Measurements from ENCODE around the gene HS6ST2.

HS6ST2 gene

DNA sequence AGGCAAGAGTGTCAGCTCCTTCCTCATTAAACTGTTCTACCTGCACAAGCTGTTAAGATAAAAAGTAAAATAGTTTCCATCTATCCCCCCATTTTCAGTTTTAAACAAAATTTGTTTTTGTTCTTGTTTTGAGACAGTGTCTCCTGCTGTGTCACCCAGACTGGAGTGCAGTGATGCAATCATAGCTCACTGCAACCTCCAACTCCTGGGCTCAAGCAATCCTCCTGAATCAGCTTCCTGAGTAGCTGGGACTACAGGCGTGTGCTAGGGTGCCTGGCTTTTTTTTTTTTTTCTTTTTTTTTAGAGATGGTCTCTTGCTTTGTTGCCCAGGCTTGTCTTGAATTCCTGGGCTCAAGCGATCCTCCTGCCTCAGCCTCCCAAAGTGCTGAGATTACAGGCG, 105.4 kb downstream of the HS6ST2 start:
- H3K4me2 ChIP-seq (ENCODE audit: low read length) = no peak overlapping the region
- H3K9me3 ChIP-seq (ENCODE audit: control insufficient read depth, insufficient read depth, low read length) = no peaks in the 10 kb centered on the region
- H3K4me1 ChIP-seq (ENCODE audit: control insufficient read depth, low read length) = no peaks in the 10 kb centered on the region
- H3F3A ChIP-seq (ENCODE audit: control insufficient read depth, insufficient read depth) = no peaks in the 10 kb centered on the region
- no peaks in the 10 kb centered on the region for H3K36me3 ChIP-seq (ENCODE audit: control insufficient read depth, low read length)
- no peaks in the 10 kb centered on the region for H3K79me2 ChIP-seq (ENCODE audit: control insufficient read depth, low read length)
- H3K27ac ChIP-seq (ENCODE audit: low read depth, low read length) = no peak overlapping the region
- H3K4me3 ChIP-seq (ENCODE audit: low read length) = no peak overlapping the region
- no peaks in the 10 kb centered on the region for H3K27me3 ChIP-seq (ENCODE audit: control insufficient read depth, low read length)
- H3K9me2 ChIP-seq (replicated peaks; ENCODE audit: control insufficient read depth, low read length) = no peaks in the 10 kb centered on the region
- H4K20me1 ChIP-seq (ENCODE audit: control insufficient read depth, insufficient read depth, low read depth, low read length) = no peaks in the 10 kb centered on the region
- TF ChIP-seq, protein P1, sequence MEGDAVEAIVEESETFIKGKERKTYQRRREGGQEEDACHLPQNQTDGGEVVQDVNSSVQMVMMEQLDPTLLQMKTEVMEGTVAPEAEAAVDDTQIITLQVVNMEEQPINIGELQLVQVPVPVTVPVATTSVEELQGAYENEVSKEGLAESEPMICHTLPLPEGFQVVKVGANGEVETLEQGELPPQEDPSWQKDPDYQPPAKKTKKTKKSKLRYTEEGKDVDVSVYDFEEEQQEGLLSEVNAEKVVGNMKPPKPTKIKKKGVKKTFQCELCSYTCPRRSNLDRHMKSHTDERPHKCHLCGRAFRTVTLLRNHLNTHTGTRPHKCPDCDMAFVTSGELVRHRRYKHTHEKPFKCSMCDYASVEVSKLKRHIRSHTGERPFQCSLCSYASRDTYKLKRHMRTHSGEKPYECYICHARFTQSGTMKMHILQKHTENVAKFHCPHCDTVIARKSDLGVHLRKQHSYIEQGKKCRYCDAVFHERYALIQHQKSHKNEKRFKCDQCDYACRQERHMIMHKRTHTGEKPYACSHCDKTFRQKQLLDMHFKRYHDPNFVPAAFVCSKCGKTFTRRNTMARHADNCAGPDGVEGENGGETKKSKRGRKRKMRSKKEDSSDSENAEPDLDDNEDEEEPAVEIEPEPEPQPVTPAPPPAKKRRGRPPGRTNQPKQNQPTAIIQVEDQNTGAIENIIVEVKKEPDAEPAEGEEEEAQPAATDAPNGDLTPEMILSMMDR (IDR thresholded peaks at IDR 0.05; ENCODE audit: low read depth, low read length, poor library complexity, severe bottlenecking) = no peak
- no peak for TF ChIP-seq EZH2phosphoT487 (IDR thresholded peaks at IDR 0.05; ENCODE audit: borderline replicate concordance, low read length)

DNA sequence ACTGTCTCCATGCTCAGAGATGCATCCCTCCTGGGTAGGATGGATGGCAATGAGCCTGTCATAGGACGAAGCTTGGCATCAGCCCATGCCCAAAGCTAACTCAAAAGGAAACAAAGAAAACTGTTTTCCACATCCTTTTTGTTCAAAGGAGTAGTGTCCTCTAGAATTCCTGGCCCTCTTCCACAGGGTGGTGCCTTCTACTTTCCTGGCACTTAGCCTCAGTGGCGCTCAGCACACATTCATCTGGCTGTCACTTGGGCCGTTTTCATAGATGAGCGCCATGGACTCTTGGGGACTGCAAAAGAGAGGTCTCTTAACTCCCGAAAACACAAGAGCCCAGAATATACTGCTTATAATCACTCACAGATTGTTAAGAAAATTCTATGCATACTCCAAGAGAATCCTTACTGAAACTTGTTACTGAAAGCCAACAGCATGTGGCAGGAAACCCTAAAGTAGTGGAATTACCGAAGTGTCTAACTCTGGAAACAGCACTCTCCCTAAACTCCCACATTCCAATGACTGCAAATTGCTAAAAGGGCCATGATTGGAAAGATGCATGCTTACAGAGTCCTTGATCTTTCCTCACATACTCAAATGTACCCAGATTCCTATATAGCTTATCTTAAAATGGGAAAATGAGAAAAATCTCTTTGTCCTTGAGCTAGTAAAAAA, 110.0 kb downstream of the HS6ST2 start:
- H3K4me3 ChIP-seq (ENCODE audit: low read length) = no peak overlapping the region
- no peaks in the 10 kb centered on the region for H3F3A ChIP-seq (ENCODE audit: control insufficient read depth, insufficient read depth)
- TF ChIP-seq, protein P1 (IDR thresholded peaks at IDR 0.05; ENCODE audit: low read depth, low read length, poor library complexity, severe bottlenecking) = no peak
- no peak for TF ChIP-seq EZH2phosphoT487 (IDR thresholded peaks at IDR 0.05; ENCODE audit: borderline replicate concordance, low read length)
- no peaks in the 10 kb centered on the region for H4K20me1 ChIP-seq (ENCODE audit: control insufficient read depth, insufficient read depth, low read depth, low read length)
- H3K36me3 ChIP-seq (ENCODE audit: control insufficient read depth, low read length) = no peaks in the 10 kb centered on the region
- H3K27me3 ChIP-seq (ENCODE audit: control insufficient read depth, low read length) = no peaks in the 10 kb centered on the region
- H3K9me2 ChIP-seq (replicated peaks; ENCODE audit: control insufficient read depth, low read length) = no peaks in the 10 kb centered on the region
- no peaks in the 10 kb centered on the region for H3K79me2 ChIP-seq (ENCODE audit: control insufficient read depth, low read length)
- no peaks in the 10 kb centered on the region for H3K4me1 ChIP-seq (ENCODE audit: control insufficient read depth, low read length)
- H3K9me3 ChIP-seq (ENCODE audit: control insufficient read depth, insufficient read depth, low read length) = no peaks in the 10 kb centered on the region
- no peak overlapping the region for H3K4me2 ChIP-seq (ENCODE audit: low read length)
- H3K27ac ChIP-seq (ENCODE audit: low read depth, low read length) = no peak overlapping the region

DNA sequence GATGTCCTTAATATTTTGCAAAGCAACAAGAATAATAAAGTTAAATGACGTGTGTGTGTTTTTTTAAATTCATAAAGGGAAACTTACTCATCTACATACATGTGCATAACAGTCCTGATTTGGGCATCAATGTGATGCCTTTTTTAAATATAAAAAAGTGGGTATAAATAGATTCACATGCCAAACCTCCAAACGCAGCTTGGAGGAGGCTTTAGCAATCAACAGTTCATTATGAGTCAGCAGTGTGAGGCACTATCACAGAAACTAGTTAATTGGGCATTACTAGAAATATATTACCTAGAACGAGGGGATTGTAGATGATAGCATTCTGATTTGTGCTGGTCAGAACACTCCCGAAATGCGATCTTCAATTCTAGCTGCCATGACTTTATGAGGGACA, 115.1 kb downstream of the HS6ST2 start:
- no peak overlapping the region for H3K4me3 ChIP-seq (ENCODE audit: low read length)
- no peaks in the 10 kb centered on the region for H3K27me3 ChIP-seq (ENCODE audit: control insufficient read depth, low read length)
- no peaks in the 10 kb centered on the region for H3K9me3 ChIP-seq (ENCODE audit: control insufficient read depth, insufficient read depth, low read length)
- no peak for TF ChIP-seq EZH2phosphoT487 (IDR thresholded peaks at IDR 0.05; ENCODE audit: borderline replicate concordance, low read length)
- TF ChIP-seq, protein P1 (IDR thresholded peaks at IDR 0.05; ENCODE audit: low read depth, low read length, poor library complexity, severe bottlenecking) = no peak
- H3K4me2 ChIP-seq (ENCODE audit: low read length) = no peak overlapping the region
- H3F3A ChIP-seq (ENCODE audit: control insufficient read depth, insufficient read depth) = no peaks in the 10 kb centered on the region
- no peaks in the 10 kb centered on the region for H3K4me1 ChIP-seq (ENCODE audit: control insufficient read depth, low read length)
- H4K20me1 ChIP-seq (ENCODE audit: control insufficient read depth, insufficient read depth, low read depth, low read length) = no peaks in the 10 kb centered on the region
- no peaks in the 10 kb centered on the region for H3K36me3 ChIP-seq (ENCODE audit: control insufficient read depth, low read length)
- H3K27ac ChIP-seq (ENCODE audit: low read depth, low read length) = no peak overlapping the region
- H3K9me2 ChIP-seq (replicated peaks; ENCODE audit: control insufficient read depth, low read length) = no peaks in the 10 kb centered on the region
- no peaks in the 10 kb centered on the region for H3K79me2 ChIP-seq (ENCODE audit: control insufficient read depth, low read length)

Data from DOHH2 (cell line).